ENCODE results near the gene PDIA5. TPM values are rescaled to one million over a fixed set of nuclear protein-coding genes. Genes with fewer than 3 reads are reported as not detected.

Gene PDIA5
- total RNA-seq, 1 experiment from 2014 or later: 41.5 TPM

- H3K27ac Mint-ChIP-seq: no peak overlapping the region
- no peaks in the 10 kb centered on the region for H3K9me3 Mint-ChIP-seq
- H3K36me3 Mint-ChIP-seq: peaks cover 59% of the 10 kb centered on the region
- H3K4me3 Mint-ChIP-seq: no peak overlapping the region
- ChIA-PET CTCF (no interaction called here), POLR2A (no interaction called here)
- ATAC-seq: no peak
- TF ChIP-seq AR (CRISPR knock-in tag; IDR thresholded peaks at IDR 0.05): no peak
- no peak for TF ChIP-seq RELA (CRISPR knock-in tag; IDR thresholded peaks at IDR 0.05; ENCODE audit: borderline replicate concordance)
- no peak for TF ChIP-seq GTF2I (CRISPR knock-in tag; conservative IDR thresholded peaks at IDR 0.05)
- TF ChIP-seq HMGXB4 (CRISPR knock-in tag; IDR thresholded peaks at IDR 0.05): no peak
- no peak for TF ChIP-seq ELF4 (CRISPR knock-in tag; IDR thresholded peaks at IDR 0.05; ENCODE audit: low read depth)
- TF ChIP-seq KAT7 (CRISPR knock-in tag; IDR thresholded peaks at IDR 0.05; ENCODE audit: borderline replicate concordance): no peak
- no peak for TF ChIP-seq ZNF138 (CRISPR knock-in tag; conservative IDR thresholded peaks at IDR 0.05)
- TF ChIP-seq, protein P1, sequence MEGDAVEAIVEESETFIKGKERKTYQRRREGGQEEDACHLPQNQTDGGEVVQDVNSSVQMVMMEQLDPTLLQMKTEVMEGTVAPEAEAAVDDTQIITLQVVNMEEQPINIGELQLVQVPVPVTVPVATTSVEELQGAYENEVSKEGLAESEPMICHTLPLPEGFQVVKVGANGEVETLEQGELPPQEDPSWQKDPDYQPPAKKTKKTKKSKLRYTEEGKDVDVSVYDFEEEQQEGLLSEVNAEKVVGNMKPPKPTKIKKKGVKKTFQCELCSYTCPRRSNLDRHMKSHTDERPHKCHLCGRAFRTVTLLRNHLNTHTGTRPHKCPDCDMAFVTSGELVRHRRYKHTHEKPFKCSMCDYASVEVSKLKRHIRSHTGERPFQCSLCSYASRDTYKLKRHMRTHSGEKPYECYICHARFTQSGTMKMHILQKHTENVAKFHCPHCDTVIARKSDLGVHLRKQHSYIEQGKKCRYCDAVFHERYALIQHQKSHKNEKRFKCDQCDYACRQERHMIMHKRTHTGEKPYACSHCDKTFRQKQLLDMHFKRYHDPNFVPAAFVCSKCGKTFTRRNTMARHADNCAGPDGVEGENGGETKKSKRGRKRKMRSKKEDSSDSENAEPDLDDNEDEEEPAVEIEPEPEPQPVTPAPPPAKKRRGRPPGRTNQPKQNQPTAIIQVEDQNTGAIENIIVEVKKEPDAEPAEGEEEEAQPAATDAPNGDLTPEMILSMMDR (IDR thresholded peaks at IDR 0.05): no peak
- TF ChIP-seq NFYB (CRISPR knock-in tag; conservative IDR thresholded peaks at IDR 0.05; ENCODE audit: low read depth): no peak
- no peak for TF ChIP-seq CREB1 (CRISPR knock-in tag; IDR thresholded peaks at IDR 0.05)
- no peaks in the 10 kb centered on the region for H3K27me3 Mint-ChIP-seq (ENCODE audit: low read depth)
- H3K4me1 Mint-ChIP-seq: peaks cover 29% of the 10 kb centered on the region
- no peak for DNase-seq (ENCODE audit: low spot score)
Measured at GRCh38 chr3:123102249-123102648, 35.4 kb downstream of the PDIA5 start.

DNA sequence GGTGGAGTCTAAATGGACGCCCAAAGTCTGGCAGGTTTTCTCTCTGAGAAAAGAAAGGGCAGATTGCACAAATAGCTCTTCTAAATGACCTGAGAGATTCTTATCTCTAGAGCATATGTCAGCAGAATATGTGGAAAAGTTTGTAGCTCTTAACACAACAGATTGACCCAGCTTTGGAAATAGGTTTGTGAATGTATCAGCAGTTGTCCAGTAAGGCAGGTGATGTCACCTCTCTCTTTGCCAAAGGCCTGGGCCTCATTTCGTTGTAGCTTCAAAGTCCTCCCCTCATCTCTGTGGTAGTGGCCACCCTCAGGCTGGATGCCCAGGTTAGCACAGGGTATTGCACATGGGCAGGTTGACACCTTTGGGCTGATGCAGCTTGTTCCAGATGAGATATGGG lies 36.0 kb downstream of the PDIA5 start:
- POLR2A ChIA-PET: no interaction called here
- H3K27ac Mint-ChIP-seq: no peak overlapping the region
- DNase-seq (ENCODE audit: low spot score) (no peak), ATAC-seq (no peak)
- no peaks in the 10 kb centered on the region for H3K27me3 Mint-ChIP-seq (ENCODE audit: low read depth)
- H3K4me3 Mint-ChIP-seq: no peak overlapping the region
- peaks cover 26% of the 10 kb centered on the region for H3K4me1 Mint-ChIP-seq
- no peaks in the 10 kb centered on the region for H3K9me3 Mint-ChIP-seq
- CTCF ChIA-PET: no interaction called here
- peaks cover 59% of the 10 kb centered on the region for H3K36me3 Mint-ChIP-seq
- no peak for TF ChIP-seq TCF7 (CRISPR knock-in tag; IDR thresholded peaks at IDR 0.05; ENCODE audit: low read depth)
- TF ChIP-seq, protein P2, sequence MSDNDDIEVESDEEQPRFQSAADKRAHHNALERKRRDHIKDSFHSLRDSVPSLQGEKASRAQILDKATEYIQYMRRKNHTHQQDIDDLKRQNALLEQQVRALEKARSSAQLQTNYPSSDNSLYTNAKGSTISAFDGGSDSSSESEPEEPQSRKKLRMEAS (CRISPR knock-in tag; IDR thresholded peaks at IDR 0.05): no peak
- TF ChIP-seq ZNF138 (CRISPR knock-in tag; conservative IDR thresholded peaks at IDR 0.05): no peak
- no peak for TF ChIP-seq IRF1 (CRISPR knock-in tag; IDR thresholded peaks at IDR 0.05)
- TF ChIP-seq RORB (CRISPR knock-in tag; IDR thresholded peaks at IDR 0.05): no peak
- no peak for TF ChIP-seq ESRRA (CRISPR knock-in tag; IDR thresholded peaks at IDR 0.05; ENCODE audit: borderline replicate concordance)
- no peak for TF ChIP-seq ATF2 (CRISPR knock-in tag; IDR thresholded peaks at IDR 0.05; ENCODE audit: borderline replicate concordance, low read depth)
- TF ChIP-seq ZNF317 (CRISPR knock-in tag; IDR thresholded peaks at IDR 0.05; ENCODE audit: borderline replicate concordance, low read depth): no peak
- no peak for TF ChIP-seq NR1H2 (CRISPR knock-in tag; IDR thresholded peaks at IDR 0.05)
- TF ChIP-seq KAT7 (CRISPR knock-in tag; IDR thresholded peaks at IDR 0.05; ENCODE audit: borderline replicate concordance): no peak
- no peak for TF ChIP-seq ZNF232 (CRISPR knock-in tag; IDR thresholded peaks at IDR 0.05)
- no peak for TF ChIP-seq ZNF219 (CRISPR knock-in tag; IDR thresholded peaks at IDR 0.05; ENCODE audit: borderline replicate concordance)
- TF ChIP-seq NFYB (CRISPR knock-in tag; conservative IDR thresholded peaks at IDR 0.05; ENCODE audit: low read depth): no peak
- TF ChIP-seq ZNF425 (CRISPR knock-in tag; conservative IDR thresholded peaks at IDR 0.05): no peak
- TF ChIP-seq, protein P3, sequence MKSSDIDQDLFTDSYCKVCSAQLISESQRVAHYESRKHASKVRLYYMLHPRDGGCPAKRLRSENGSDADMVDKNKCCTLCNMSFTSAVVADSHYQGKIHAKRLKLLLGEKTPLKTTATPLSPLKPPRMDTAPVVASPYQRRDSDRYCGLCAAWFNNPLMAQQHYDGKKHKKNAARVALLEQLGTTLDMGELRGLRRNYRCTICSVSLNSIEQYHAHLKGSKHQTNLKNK (CRISPR knock-in tag; IDR thresholded peaks at IDR 0.05): no peak

All from WTC11 (cell line).